Transverse colon (tissue), 3 donors: ENCODE data around the gene MTREX.

ENCODE experiments used
- POLR2A ChIP-seq: fragments of 450-650 bp; IDR thresholded peaks from one replicate; pipeline ENCODE4 v1.6.1; 2016; ENCODE audit warnings: antibody characterized with exemption, mild to moderate bottlenecking, moderate library complexity
- TF ChIP-seq, protein P1 (sequence below), 5 experiments: fragments of 200-600 bp in 3 of 5; fragments of 450-650 bp in 2 of 5; sonication (generic) in 3 of 5; IDR thresholded peaks; 1 replicate in 2 of 5; 2 replicates in 3 of 5; pipeline ENCODE4 v1.5.1; 2016 to 2017; ENCODE audit warnings: antibody characterized with exemption in 5 of 5, inconsistent platforms in 3 of 5, mild to moderate bottlenecking in 2 of 5, moderate library complexity in 1 of 5

DNA sequence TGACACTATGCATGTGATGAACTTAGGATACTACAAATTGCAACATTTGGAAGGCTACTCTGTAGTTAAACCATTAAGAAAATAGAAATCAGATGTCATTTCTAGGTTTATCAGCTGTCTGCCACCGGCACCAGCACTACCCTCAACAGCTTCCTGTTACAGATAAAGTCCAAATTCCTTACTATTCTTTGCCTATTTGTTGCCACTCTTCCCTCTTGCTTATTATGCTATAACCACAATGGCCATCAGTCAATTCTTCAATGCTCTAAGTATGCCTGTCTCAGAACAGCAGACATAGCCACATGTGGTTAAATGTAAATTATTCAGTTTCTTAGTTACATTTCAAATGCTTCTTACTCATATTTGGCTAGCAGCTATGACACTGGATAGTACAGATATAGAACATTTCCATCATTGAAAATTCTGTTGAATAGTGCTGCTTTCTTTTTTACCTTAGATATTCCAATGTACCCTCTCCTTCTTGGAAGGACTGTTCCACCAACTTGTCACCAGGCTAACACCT is 21.3 kb upstream of the MTREX start:
- TF ChIP-seq POLR2A: no peak
- TF ChIP-seq, protein P1, sequence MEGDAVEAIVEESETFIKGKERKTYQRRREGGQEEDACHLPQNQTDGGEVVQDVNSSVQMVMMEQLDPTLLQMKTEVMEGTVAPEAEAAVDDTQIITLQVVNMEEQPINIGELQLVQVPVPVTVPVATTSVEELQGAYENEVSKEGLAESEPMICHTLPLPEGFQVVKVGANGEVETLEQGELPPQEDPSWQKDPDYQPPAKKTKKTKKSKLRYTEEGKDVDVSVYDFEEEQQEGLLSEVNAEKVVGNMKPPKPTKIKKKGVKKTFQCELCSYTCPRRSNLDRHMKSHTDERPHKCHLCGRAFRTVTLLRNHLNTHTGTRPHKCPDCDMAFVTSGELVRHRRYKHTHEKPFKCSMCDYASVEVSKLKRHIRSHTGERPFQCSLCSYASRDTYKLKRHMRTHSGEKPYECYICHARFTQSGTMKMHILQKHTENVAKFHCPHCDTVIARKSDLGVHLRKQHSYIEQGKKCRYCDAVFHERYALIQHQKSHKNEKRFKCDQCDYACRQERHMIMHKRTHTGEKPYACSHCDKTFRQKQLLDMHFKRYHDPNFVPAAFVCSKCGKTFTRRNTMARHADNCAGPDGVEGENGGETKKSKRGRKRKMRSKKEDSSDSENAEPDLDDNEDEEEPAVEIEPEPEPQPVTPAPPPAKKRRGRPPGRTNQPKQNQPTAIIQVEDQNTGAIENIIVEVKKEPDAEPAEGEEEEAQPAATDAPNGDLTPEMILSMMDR (IDR thresholded peaks at IDR 0.05): no peak
